ENCODE data around the gene BCL3.

BCL3 gene

GRCh38 chr19:44754750-44755080, 6.2 kb downstream of the BCL3 start:
- TF ChIP-seq CTCF (IDR thresholded peaks at IDR 0.05): no peak

- TF ChIP-seq CTCF (IDR thresholded peaks at IDR 0.05): no peak
These were observed 6.7 kb downstream of the BCL3 start for GRCh38 chr19:44755219-44755618.

GRCh38 chr19:44756089-44756562, 7.6 kb downstream of the BCL3 start:
- no peak for TF ChIP-seq CTCF (IDR thresholded peaks at IDR 0.05)

- no peak for TF ChIP-seq CTCF (IDR thresholded peaks at IDR 0.05)
These were observed 8.7 kb downstream of the BCL3 start for GRCh38 chr19:44757057-44757734.

GRCh38 chr19:44757735-44758505, 9.4 kb downstream of the BCL3 start:
- TF ChIP-seq CTCF (IDR thresholded peaks at IDR 0.05): no peak

GRCh38 chr19:44758596-44758995, 10.1 kb downstream of the BCL3 start:
- TF ChIP-seq CTCF (IDR thresholded peaks at IDR 0.05): no peak

- no peak for TF ChIP-seq CTCF (IDR thresholded peaks at IDR 0.05)
These were observed 10.7 kb downstream of the BCL3 start for GRCh38 chr19:44759083-44759804.

All from LNCAP (cell line).